Hematopoietic multipotent progenitor cell treated with erythropoietin and hydrocortisone succinate and interleukin-3 and kit ligand, for 15 days (in vitro differentiated cells): ENCODE results near the gene NISCH.
"Not testable (repeated sequence)": the region's sequence is repeated elsewhere in the genome, so short reads cannot be mapped to it uniquely, and the experiment has no call there.

Experiments
- DNase-seq: peaks from one replicate; pipeline ENCODE4 v3.0.0-alpha.2; 2015; ENCODE audit warnings: low spot score

Gene NISCH

DNA sequence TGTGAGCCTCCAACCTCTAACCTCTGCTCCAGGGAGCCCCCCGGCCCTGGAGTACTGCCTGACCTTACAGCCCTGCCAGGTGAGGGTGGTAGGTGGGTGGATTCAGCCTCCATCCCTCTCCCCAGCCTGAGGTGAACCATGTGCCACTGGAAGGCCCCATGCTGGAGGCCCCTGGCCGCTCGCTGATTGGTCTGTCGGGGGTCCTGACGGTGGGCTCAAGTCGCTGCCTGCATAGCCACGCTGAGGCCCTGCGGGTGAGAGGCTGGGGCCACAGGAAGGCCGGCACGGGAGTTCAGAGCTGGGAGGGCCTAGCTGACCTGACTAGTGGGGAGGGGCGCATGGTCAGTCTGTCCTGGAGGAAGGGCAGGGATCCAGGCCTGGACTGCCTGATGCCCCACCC, 59.2 kb downstream of the NISCH start:
- DNase-seq, result no peak

DNA sequence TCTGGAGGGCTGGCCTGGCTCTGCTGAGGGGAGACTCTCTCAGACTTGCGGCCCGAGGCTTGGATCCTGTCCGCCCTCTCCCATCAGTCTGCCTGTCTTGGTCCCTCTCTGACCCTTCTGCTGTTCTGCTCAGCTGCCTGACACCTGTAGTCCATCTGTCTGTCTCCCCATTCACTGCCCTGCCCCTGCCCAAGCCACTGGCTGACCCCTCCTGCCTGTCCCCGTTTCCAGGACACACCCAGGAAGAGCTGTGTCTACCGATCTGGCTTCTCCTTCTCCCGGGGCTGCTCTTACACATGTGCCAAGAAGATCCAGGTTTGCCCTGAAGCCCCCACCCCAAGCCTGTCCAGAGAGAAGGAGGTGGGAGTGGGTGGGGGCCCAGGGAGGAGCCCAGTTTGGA, 59.8 kb downstream of the NISCH start:
- no peak for DNase-seq

DNA sequence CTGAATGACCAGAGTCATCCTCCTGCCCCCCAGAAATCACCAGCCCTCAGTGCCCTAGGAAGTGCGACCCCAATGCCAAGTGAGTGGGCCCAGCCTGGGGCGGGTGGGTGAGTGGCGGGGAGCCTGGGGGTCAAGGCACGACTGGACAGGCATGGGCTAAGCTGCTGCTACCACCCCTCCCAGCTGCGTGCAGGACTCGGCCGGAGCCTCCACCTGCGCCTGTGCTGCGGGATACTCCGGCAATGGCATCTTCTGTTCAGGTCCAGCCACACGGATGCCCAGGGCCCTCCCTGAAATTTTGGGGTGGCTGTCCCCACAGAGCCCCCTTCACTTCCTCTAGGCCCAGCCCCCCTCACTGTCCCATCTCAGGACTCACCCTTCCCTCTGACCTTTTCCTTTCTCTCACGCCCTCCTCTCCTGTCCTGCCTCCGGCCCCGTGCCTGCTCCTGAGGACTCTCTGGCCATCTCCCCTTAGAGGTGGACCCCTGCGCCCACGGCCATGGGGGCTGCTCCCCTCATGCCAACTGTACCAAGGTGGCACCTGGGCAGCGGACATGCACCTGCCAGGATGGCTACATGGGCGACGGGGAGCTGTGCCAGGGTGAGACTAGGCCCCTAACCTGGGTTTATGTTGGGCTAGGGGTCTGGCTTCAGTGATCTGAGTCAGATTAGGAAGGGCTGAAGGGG, 61.2 kb downstream of the NISCH start:
- no peak for DNase-seq

DNA sequence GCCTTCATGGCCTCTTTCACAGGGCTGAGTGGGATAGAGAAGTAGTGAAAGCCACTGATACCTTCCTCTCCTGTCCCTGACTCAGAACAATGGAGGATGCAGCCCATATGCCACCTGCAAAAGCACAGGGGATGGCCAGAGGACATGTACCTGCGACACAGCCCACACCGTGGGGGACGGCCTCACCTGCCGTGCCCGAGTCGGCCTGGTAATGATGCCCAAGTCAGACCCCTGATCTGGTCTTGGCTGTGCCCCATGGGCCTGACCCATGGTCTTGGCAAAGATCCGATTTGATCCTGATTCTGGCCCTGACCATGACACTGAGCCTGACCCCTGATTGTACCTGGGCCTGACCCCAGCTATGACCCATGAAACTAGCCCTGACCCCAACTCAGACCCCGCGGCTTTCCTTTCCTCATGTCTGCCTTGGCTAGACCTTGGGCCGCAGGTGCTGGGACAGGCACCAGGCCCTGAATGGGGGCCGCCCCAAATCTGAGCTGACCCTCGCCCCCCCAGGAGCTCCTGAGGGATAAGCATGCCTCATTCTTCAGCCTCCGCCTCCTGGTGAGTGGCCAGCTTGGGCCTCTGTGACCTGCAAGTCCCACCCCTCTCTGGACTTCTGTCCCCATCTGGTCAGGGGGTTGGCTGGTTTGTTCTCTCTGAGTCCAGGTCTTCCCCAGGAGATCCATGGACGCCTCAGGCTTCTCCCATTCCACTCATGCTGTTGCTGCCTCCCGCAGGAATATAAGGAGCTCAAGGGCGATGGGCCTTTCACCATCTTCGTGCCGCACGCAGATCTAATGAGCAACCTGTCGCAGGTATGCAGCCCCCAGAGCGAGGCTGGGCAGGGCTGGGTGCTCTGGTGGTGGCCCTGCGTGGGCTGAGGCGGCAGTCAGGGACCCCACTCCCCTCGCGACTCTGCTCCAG, 62.7 kb downstream of the NISCH start:
- DNase-seq, result no peak

DNA sequence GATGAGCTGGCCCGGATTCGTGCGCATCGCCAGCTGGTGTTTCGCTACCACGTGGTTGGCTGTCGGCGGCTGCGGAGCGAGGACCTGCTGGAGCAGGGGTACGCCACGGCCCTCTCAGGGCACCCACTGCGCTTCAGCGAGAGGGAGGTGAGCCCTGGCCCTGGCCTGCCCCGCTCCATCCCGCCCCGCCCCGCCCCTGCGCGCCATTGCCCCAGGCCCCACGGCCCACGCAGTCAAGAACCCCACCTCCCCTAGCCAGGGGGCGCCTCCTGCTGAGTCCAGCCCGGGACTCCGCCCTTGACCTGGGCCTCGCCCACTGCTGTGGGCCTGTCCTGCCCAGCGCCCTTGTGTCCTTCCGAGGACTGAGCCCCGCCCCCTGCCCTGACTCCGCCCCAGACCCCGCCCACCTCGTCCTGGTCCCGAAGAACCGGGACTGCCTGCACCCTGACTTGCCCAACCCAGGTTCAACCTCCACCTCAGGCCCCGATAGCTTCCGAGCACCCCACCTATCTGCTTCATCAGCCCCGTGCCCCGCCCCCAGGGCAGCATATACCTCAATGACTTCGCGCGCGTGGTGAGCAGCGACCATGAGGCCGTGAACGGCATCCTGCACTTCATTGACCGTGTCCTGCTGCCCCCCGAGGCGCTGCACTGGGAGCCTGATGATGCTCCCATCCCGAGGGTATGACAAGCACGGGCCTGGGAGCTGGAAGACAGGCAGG, 63.5 kb downstream of the NISCH start:
- DNase-seq, result no peak

DNA sequence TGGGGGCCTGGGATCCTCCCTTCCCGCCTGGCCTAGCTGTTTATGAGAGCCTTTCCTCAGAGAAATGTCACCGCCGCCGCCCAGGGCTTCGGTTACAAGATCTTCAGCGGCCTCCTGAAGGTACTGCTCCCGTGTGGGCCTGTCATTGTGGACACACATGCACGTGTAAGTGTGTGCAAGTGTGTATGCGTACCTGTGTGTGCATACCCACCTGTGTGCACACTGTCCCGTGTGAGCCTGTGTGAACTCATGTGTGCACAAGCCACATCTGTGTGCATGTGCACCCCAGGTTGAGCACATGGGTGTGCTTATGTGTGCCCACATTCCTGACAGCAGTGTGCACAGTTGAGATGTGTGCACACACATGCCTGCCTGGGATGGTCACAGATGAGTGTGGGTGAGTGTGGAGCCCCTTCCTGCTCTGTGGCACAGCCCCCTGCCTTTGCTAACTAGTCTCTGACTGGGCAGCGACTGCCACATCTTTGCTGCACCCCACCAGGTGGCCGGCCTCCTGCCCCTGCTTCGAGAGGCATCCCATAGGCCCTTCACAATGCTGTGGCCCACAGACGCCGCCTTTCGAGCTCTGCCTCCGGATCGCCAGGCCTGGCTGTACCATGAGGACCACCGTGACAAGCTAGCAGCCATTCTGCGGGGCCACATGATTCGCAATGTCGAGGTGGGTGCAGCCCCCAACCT, 64.2 kb downstream of the NISCH start:
- DNase-seq, result no peak

DNA sequence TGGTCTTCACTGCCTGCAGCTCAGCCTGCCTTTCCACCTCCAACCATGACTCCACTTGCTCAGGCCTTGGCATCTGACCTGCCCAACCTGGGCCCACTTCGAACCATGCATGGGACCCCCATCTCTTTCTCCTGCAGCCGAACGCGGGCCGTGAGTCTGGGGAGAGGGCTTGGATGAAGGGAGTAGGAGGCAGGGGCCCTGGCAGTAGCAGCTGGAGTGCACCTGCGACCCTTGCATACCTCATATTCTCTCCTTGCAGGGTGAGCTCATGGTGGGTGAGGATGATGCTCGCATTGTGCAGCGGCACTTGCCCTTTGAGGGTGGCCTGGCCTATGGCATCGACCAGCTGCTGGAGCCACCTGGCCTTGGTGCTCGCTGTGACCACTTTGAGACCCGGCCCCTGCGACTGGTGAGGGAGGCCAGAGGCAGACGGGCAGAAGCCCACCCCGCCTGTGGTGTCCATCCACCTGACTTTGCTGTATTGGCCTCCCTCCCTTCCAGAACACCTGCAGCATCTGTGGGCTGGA, 64.8 kb downstream of the NISCH start:
- DNase-seq, result no peak

DNA sequence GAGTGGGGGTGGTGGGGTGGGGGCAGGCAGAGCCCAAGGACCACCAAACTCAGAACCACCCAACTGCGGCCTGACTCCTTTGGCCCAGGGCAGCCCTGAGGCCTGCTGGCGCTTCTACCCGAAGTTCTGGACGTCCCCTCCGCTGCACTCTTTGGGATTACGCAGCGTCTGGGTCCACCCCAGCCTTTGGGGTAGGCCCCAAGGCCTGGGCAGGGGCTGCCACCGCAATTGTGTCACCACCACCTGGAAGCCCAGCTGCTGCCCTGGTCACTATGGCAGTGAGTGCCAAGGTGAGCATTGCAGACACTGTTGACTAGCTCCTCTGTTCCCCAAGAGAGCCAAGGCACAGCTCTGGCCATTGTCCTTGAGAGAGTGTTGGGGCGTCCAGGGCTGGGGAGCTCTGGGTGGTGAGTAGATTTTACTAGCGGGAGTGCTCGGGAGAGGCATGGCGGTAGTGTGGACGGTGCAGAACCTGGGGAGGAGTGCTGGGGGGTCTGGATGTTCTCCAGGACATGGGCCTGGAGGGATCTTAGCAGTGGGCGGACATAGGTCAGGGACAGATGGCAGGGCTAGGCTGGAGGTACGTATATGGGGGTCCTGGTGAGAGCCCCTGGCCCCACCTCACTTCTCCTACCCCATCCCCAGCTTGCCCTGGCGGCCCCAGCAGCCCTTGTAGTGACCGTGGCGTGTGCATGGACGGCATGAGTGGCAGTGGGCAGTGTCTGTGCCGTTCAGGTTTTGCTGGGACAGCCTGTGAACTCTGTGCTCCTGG, 65.5 kb downstream of the NISCH start:
- no peak for DNase-seq

DNA sequence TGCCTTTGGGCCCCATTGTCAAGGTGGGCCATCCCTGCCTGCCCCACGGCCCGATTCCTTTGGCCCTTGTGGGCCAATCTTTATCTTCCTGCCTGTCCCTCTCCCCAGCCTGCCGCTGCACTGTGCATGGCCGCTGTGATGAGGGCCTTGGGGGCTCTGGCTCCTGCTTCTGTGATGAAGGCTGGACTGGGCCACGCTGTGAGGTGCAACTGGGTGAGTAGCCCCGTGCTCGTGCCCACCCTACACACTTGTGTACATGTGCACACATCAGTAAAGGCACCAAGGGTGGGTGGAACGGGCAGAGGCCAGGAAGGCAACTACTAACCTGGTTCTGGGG, 66.1 kb downstream of the NISCH start:
- DNase-seq, result no peak

DNA sequence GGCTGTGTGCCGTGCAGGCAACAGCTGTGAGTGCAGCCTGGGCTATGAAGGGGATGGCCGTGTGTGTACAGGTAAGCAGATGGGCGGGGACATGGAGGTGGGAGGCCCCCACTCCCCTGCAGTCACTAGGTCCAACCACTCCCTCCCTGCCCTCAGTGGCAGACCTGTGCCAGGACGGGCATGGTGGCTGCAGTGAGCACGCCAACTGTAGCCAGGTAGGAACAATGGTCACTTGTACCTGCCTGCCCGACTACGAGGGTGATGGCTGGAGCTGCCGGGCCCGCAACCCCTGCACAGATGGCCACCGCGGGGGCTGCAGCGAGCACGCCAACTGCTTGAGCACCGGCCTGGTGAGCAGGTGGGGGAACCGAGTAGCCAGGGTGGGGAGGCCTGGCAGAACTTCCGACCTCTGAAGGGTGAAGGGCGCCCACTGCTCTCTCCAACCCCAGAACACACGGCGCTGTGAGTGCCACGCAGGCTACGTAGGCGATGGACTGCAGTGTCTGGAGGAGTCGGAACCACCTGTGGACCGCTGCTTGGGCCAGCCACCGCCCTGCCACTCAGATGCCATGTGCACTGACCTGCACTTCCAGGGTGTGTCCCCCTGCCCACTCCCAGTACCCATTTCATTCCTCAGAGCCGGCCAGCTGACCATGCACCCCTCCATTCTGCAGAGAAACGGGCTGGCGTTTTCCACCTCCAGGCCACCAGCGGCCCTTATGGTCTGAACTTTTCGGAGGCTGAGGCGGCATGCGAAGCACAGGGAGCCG, 66.7 kb downstream of the NISCH start:
- no peak for DNase-seq

DNA sequence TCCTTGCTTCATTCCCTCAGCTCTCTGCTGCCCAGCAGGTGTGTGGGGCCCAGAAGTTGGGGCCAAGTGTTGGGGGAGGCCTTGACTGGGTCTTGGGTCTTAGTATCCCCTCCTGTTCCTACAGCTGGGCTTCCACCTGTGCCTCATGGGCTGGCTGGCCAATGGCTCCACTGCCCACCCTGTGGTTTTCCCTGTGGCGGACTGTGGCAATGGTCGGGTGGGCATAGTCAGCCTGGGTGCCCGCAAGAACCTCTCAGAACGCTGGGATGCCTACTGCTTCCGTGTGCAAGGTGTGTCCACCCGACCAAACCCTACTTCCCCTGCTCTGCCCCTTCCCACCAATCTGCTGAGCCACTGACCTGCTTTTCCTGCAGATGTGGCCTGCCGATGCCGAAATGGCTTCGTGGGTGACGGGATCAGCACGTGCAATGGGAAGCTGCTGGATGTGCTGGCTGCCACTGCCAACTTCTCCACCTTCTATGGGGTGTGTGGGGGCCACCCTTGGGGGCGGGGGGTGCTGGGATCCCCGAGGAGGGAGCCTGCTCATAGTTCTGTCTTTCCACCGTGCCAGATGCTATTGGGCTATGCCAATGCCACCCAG, 67.3 kb downstream of the NISCH start:
- DNase-seq, result no peak

DNA sequence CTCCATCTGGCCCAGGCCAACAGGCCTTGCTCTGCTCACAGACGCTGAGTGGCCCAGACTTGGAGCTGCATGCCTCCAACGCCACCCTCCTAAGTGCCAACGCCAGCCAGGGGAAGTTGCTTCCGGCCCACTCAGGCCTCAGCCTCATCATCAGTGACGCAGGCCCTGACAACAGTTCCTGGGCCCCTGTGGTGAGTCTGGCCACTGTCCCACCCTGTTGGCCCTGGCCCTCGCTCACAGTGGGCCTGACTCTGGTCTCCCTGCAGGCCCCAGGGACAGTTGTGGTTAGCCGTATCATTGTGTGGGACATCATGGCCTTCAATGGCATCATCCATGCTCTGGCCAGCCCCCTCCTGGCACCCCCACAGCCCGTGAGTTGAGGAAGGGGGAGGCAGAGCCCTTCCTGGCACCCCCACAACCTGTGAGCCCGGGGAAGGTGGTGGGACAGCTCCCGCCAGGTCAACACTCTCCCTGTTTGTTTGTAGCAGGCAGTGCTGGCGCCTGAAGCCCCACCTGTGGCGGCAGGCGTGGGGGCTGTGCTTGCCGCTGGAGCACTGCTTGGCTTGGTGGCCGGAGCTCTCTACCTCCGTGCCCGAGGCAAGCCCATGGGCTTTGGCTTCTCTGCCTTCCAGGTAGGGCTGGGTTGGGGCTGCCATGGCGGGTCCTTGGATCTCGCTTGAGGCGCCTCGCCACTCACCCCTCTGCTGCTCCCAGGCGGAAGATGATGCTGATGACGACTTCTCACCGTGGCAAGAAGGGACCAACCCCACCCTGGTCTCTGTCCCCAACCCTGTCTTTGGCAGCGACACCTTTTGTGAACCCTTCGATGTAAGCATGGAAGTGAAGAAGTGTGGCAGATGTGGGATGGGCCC, 68.2 kb downstream of the NISCH start:
- DNase-seq, result no peak

DNA sequence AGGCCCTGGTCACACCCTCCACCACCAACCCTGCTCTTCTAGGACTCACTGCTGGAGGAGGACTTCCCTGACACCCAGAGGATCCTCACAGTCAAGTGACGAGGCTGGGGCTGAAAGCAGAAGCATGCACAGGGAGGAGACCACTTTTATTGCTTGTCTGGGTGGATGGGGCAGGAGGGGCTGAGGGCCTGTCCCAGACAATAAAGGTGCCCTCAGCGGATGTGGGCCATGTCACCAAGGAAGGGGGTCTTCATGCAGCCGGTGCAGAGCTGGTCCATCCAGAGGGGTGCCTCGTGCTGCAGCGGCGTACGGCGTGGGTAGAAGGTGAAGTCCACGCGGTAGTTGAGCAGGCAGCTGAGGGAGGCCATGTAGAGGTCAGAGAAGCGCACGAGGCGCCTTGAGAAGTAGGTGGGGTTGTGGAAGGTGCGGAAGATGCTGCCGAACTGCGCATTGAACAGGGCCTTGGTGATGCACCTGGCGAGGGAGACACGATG, 68.9 kb downstream of the NISCH start:
- no peak for DNase-seq

DNA sequence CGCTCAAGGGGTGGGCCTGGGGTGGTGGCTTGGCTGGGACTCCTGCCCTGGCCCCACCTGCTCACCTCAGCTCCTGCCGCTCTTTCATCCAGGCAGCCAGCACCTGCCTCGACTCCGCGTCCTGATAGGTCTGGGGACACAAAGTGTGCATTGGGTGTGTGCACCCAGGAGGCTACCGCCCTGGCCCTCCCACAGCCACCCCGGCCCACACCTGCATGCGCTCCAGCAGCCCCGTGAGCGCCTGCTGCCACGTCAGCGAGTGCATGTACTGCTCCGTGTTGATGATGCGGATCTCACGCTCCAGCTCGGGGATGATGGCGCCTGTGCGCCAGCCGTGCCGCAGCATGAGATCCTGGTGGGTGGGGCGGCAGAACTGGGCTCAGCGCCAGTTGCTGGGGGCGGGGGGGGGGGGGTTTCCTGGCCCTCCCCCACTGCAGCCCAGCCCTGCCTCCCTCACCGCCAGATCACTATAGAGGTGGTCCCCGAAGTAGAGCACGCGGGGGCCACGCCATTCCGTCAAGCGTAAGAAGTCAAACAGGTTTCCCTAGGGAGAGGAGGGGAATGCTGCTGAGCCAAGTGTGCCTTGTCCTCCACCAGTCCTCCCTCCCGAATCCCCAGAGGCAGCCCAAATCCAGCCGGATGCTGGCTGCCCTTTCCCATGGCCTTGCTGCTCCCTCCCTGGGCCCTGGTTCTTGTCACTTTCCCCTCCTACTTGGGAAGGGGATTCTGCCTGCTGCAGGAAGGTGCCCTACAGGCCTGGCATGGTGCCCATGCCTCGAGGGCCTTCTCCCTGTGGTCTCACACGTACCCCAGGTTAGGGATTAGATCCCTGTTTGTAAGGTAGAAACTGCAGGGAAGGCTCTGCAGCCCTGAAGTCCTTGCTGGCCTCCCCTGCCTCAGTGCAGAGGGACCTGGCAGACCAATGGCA, 69.6 kb downstream of the NISCH start:
- DNase-seq, result no peak

DNA sequence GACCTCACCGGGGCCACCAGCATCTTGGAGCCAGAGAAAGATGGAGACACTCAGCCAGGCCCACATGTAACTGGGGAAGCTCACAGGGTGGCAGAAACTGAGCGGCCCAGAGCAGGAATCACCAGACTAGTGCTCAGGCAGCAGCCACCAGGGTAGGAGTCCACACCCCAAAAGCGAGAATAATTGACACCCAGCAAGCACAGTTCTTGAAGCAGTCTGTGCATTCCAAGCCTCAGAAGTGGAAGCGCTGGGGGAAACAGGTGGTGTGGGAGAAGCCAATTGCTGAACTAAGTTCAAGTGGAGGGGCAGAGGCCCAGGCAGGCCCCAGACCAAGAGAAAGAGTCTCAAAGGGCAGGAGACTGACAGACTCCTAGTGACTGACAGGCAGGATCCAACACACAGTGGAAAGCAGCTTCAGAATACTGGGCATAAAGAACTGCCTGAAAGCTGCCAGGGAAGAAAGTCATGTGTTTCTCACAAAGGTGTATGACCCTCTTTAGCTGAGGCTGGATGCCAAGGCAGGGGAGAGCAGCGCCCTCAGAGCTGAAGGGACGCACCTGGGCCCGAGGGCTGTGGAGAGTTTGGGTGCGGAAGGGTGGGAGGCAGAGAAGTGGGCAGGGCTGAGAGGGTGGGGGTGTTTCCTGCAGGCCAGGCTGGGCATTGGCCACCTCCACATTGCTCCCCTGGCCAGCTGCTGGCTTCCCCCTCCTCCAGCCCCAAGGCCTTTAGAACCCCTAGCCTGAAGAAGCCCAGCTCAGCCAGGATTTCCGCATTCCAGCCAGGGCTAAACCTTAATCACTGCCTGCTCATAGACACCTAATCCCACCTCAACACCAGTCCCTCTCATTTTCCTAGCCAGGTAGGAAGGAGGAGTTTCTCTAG, 70.5 kb downstream of the NISCH start:
- no peak for DNase-seq

DNA sequence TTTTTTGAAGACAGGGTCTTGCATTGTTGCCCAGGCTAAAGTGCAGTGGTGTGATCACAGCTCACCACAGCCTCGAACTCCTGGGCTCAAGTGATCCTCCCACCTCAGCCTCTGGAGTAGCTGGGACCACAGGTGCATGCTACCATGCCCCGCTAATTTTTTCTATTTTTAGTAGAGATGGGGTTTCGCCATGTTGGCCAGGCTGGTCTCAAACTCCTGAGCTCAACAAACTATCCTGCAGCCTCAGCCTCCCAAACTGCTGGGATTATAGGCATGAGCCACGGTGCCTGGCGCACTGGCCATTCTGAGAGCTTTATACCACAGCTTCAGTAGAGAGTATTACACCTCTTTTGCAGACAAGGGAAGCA, 71.3 kb downstream of the NISCH start:
- DNase-seq, result not testable (repeated sequence)
